ENCODE results near the gene DYRK4.

GRCh38 chr12:4566474-4566873 is 4.5 kb downstream of the DYRK4 start:
- no peak for TF ChIP-seq ZNF274 (IDR thresholded peaks at IDR 0.05; ENCODE audit: low read depth, low read length)
- TF ChIP-seq YY1 (IDR thresholded peaks at IDR 0.05; ENCODE audit: insufficient read depth, insufficient read length) = no peak
- TF ChIP-seq SUZ12 (IDR thresholded peaks at IDR 0.05; ENCODE audit: extremely low read depth, insufficient read depth, insufficient read length) = no peak

All from NT2/D1 (cell line).